HEK293T (cell line): ENCODE results near the gene DCAF15.

Experiments
- CTCF ChIA-PET: fragments of 350-600 bp; formaldehyde crosslinking; extraction: SDS; loops from one replicate; lab custom pipeline; 2021; ENCODE audit warnings: antibody characterized with exemption, inconsistent platforms; lab: Yijun Ruan, JAX
- POLR2A ChIA-PET: fragments of 350-600 bp; formaldehyde crosslinking; extraction: SDS; loops from one replicate; lab custom pipeline; 2020; ENCODE audit warnings: antibody characterized with exemption, inconsistent platforms; lab: Yijun Ruan, JAX
- DNase-seq: peaks from one replicate; pipeline ENCODE4 v3.0.0; 2012; ENCODE audit warnings: mixed read lengths; ENCODE audit errors: extremely low spot score
- ARNT ChIP-seq: fragments of 450-650 bp; IDR thresholded peaks from 2 replicates; pipeline ENCODE4 v1.6.1; 2017; ENCODE audit warnings: mild to moderate bottlenecking
- BHLHE40 ChIP-seq: fragments of 450-650 bp; IDR thresholded peaks from 2 replicates; pipeline ENCODE4 v1.6.1; 2016; ENCODE audit warnings: mild to moderate bottlenecking, moderate library complexity, borderline replicate concordance
- CTBP1 ChIP-seq: fragments of 450-650 bp; IDR thresholded peaks from 2 replicates; pipeline ENCODE4 v1.6.1; 2016; ENCODE audit warnings: borderline replicate concordance
- ELF4 ChIP-seq: fragments of 450-650 bp; IDR thresholded peaks from 2 replicates; pipeline ENCODE4 v1.6.1; 2017; ENCODE audit warnings: antibody characterized with exemption
- FOXA1 ChIP-seq: fragments of 450-650 bp; IDR thresholded peaks from 2 replicates; pipeline ENCODE4 v1.6.1; 2016; ENCODE audit warnings: mild to moderate bottlenecking
- FOXK2 ChIP-seq: fragments of 450-650 bp; IDR thresholded peaks from 2 replicates; pipeline ENCODE4 v1.6.1; 2016; ENCODE audit warnings: mild to moderate bottlenecking
- FOXM1 ChIP-seq: fragments of 450-650 bp; IDR thresholded peaks from 2 replicates; pipeline ENCODE4 v1.6.1; 2017; ENCODE audit warnings: mild to moderate bottlenecking, borderline replicate concordance
- HDGF ChIP-seq: fragments of 450-650 bp; IDR thresholded peaks from 2 replicates; pipeline ENCODE4 v1.6.1; 2017; ENCODE audit warnings: antibody characterized with exemption, borderline replicate concordance
- L3MBTL2 ChIP-seq: fragments of 450-650 bp; conservative IDR thresholded peaks from 2 replicates; pipeline ENCODE4 v1.6.1; 2016; ENCODE audit warnings: mild to moderate bottlenecking
- LEF1 ChIP-seq: fragments of 450-650 bp; IDR thresholded peaks from 2 replicates; pipeline ENCODE4 v1.6.1; 2017; ENCODE audit warnings: mild to moderate bottlenecking, borderline replicate concordance
- NFRKB ChIP-seq: fragments of 450-650 bp; IDR thresholded peaks from 2 replicates; pipeline ENCODE4 v1.6.1; 2016; ENCODE audit warnings: mild to moderate bottlenecking, moderate library complexity
- PKNOX1 ChIP-seq: fragments of 450-650 bp; IDR thresholded peaks from 2 replicates; pipeline ENCODE4 v1.6.1; 2016
- SP1 ChIP-seq: fragments of 450-650 bp; IDR thresholded peaks from 2 replicates; pipeline ENCODE4 v1.6.1; 2017
- SUZ12 ChIP-seq: fragments of 450-650 bp; IDR thresholded peaks from 2 replicates; pipeline ENCODE4 v1.6.1; 2016; ENCODE audit warnings: mild to moderate bottlenecking
- TARDBP ChIP-seq: fragments of 450-650 bp; IDR thresholded peaks from 2 replicates; pipeline ENCODE4 v1.6.1; 2016
- ZNF384 ChIP-seq: fragments of 450-650 bp; IDR thresholded peaks from 2 replicates; pipeline ENCODE4 v1.6.1; 2016

DCAF15 gene

GRCh38 chr19:13983213-13983889, 31.0 kb downstream of the DCAF15 start:
- DNase-seq, result no peak
- ChIA-PET POLR2A (interaction anchor here (0.6 kb wide), 1 partner anchor 93 kb away, joined by 3 read pairs; no protein-coding TSS in a partner anchor), CTCF (no interaction called here)
- no peak for TF ChIP-seq HDGF

DNA sequence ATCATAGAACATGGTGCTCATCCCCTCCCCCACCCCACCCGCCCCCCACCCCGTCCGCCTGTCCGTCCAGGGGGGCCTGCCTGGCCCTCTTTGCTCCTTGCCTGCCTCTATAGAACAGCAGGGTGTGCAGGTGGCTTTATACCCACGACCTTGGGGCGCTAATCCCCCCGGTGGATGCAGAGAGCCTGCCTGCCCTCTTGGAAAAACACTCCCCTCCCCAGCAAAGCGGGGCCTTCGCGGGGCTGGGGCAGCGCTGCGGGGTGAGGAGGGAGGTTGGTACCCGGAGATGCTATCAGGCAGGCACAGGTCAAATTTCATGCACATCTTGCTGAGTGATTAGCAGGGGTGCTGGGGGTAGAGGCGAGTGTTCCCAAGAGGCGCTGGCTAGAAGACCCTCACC, 31.9 kb downstream of the DCAF15 start:
- CTCF ChIA-PET, result no interaction called here
- TF ChIP-seq LEF1, result no peak
- TF ChIP-seq ELF4, result no peak
- TF ChIP-seq TARDBP, result no peak
- TF ChIP-seq SUZ12, result no peak
- no peak for TF ChIP-seq PKNOX1
- POLR2A ChIA-PET, result no interaction called here
- DNase-seq, result no peak

GRCh38 chr19:13984875-13985741, 32.8 kb downstream of the DCAF15 start:
- POLR2A ChIA-PET, result no interaction called here
- no peak for TF ChIP-seq PKNOX1
- TF ChIP-seq L3MBTL2, result no peak
- no peak for TF ChIP-seq ARNT
- no peak for TF ChIP-seq HDGF
- TF ChIP-seq ELF4, result no peak
- no peak for TF ChIP-seq ZNF384
- no peak for TF ChIP-seq LEF1
- TF ChIP-seq SUZ12, result no peak
- TF ChIP-seq FOXA1, result no peak
- TF ChIP-seq SP1, result no peak
- no peak for TF ChIP-seq FOXK2
- TF ChIP-seq CTBP1, result no peak
- no peak for TF ChIP-seq FOXM1
- TF ChIP-seq TARDBP, result no peak
- TF ChIP-seq BHLHE40, result no peak
- no peak for TF ChIP-seq NFRKB
- CTCF ChIA-PET, result interaction anchor here (0.6 kb wide), 1 partner anchor 87 kb away, joined by 5 read pairs; no protein-coding TSS in a partner anchor
- no peak for DNase-seq

DNA sequence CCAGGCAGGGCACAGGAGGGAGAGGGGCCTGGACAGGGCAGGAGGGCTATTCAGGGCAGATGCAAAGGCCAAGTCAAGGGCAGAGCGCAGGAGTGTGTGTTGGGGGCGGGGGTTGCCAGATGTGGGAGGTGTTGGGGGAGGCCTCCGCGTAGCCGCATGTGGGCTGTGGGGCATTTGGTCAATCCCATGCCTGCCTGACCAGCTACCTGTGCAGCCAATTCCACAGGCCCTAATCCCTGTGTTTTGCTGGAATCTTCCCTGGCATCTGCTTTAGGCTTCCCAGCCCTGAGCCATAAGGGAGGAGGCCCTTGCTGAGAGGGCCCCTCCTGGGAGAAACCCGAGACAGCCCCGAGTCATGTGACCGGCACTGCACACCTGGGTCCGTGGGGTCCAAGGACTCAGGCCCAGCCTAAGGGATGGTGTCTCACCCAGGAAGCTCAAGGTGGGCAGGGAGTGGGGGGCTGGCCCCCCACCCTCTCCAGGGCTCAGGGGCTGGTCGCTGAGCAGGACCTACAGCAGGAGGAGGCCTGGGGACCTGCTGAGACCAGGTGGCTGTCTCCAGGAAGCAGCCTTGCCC, 33.5 kb downstream of the DCAF15 start:
- POLR2A ChIA-PET, result no interaction called here
- TF ChIP-seq ZNF384 (no peak), L3MBTL2 (no peak), NFRKB (no peak), FOXK2 (no peak), SP1 (no peak), LEF1 (no peak), PKNOX1 (no peak), BHLHE40 (no peak), ELF4 (no peak), SUZ12 (no peak)
- CTCF ChIA-PET, result no interaction called here
- no peak for DNase-seq

- TF ChIP-seq NFRKB (no peak), L3MBTL2 (no peak), ELF4 (no peak), BHLHE40 (no peak)
- ChIA-PET CTCF (no interaction called here), POLR2A (no interaction called here)
- DNase-seq, result no peak
Observed at GRCh38 chr19:13986348-13986904, 34.1 kb downstream of the DCAF15 start.

GRCh38 chr19:13987101-13987890, 35.0 kb downstream of the DCAF15 start:
- no peak for DNase-seq
- ChIA-PET POLR2A (interaction anchor here (0.9 kb wide), 1 partner anchor 10 kb away, joined by 3 read pairs; no protein-coding TSS in a partner anchor), CTCF (no interaction called here)
- TF ChIP-seq SUZ12 (no peak), FOXK2 (no peak), PKNOX1 (no peak), CTBP1 (no peak), ELF4 (no peak), BHLHE40 (no peak), ARNT (no peak), L3MBTL2 (no peak)
